Measurements from ENCODE around the gene USE1.

Gene USE1

GRCh38 chr19:17213334-17213733 is 1.8 kb upstream of the USE1 start:
- H3K4me2 ChIP-seq (ENCODE audit: low read length): no peak overlapping the region
- no peaks in the 10 kb centered on the region for H3K9me2 ChIP-seq (ENCODE audit: low read depth, low read length)
- H3K79me2 ChIP-seq (ENCODE audit: insufficient read depth, low read length): no peaks in the 10 kb centered on the region
- H3K4me1 ChIP-seq (ENCODE audit: insufficient read depth, low read length, severe bottlenecking): peaks cover 24% of the 10 kb centered on the region
- H3K36me3 ChIP-seq (ENCODE audit: insufficient read depth, low read length): peaks cover 51% of the 10 kb centered on the region
- no peak overlapping the region for H2AFZ ChIP-seq (ENCODE audit: low read length)
- no peak overlapping the region for H3K27ac ChIP-seq (ENCODE audit: low read depth, low read length, poor library complexity, severe bottlenecking)
- no peak for TF ChIP-seq CTCF (IDR thresholded peaks at IDR 0.05; ENCODE audit: low read length)
- no peak for TF ChIP-seq EZH2 (IDR thresholded peaks at IDR 0.05; ENCODE audit: borderline replicate concordance, low read length)
- no peaks in the 10 kb centered on the region for H3K27me3 ChIP-seq (ENCODE audit: insufficient read depth, low read length)
- no peak overlapping the region for H3K4me3 ChIP-seq (ENCODE audit: low read depth, low read length, poor library complexity, severe bottlenecking)
- no peaks in the 10 kb centered on the region for H3F3A ChIP-seq (ENCODE audit: insufficient read depth, low read length)
- no peaks in the 10 kb centered on the region for H4K20me1 ChIP-seq (ENCODE audit: insufficient read depth, low read length)
- no peaks in the 10 kb centered on the region for H3K9me3 ChIP-seq (ENCODE audit: low read length)
- no peak overlapping the region for H3K9ac ChIP-seq (ENCODE audit: low read length)

GRCh38 chr19:17214508-17215126 is 540 bp upstream of the USE1 start:
- Histone ChIP-seq H3K79me2 (ENCODE audit: insufficient read depth, low read length) (no peaks in the 10 kb centered on the region), H2AFZ (ENCODE audit: low read length) (no peak overlapping the region), H3F3A (ENCODE audit: insufficient read depth, low read length) (no peaks in the 10 kb centered on the region), H3K4me1 (ENCODE audit: insufficient read depth, low read length, severe bottlenecking) (peaks cover 24% of the 10 kb centered on the region), H3K27me3 (ENCODE audit: insufficient read depth, low read length) (no peaks in the 10 kb centered on the region), H3K27ac (ENCODE audit: low read depth, low read length, poor library complexity, severe bottlenecking) (peak overlapping the region; percentile 84), H3K4me3 (ENCODE audit: low read depth, low read length, poor library complexity, severe bottlenecking) (peak overlapping the region; percentile 75), H3K9me3 (ENCODE audit: low read length) (no peaks in the 10 kb centered on the region), H3K4me2 (ENCODE audit: low read length) (peak overlapping the region; percentile 93), H3K36me3 (ENCODE audit: insufficient read depth, low read length) (peaks cover 49% of the 10 kb centered on the region), H3K9me2 (ENCODE audit: low read depth, low read length) (no peaks in the 10 kb centered on the region), H4K20me1 (ENCODE audit: insufficient read depth, low read length) (no peaks in the 10 kb centered on the region), H3K9ac (ENCODE audit: low read length) (peak overlapping the region; percentile 80)
- TF ChIP-seq CTCF (IDR thresholded peaks at IDR 0.05; ENCODE audit: low read length): no peak
- no peak for TF ChIP-seq EZH2 (IDR thresholded peaks at IDR 0.05; ENCODE audit: borderline replicate concordance, low read length)

GRCh38 chr19:17216058-17216670 is 1.0 kb downstream of the USE1 start:
- H3K9me3 ChIP-seq (ENCODE audit: low read length): no peaks in the 10 kb centered on the region
- H2AFZ ChIP-seq (ENCODE audit: low read length): no peak overlapping the region
- H3F3A ChIP-seq (ENCODE audit: insufficient read depth, low read length): no peaks in the 10 kb centered on the region
- no peaks in the 10 kb centered on the region for H3K79me2 ChIP-seq (ENCODE audit: insufficient read depth, low read length)
- no peak overlapping the region; the same call in 1 of the 2 replicates for H3K9ac ChIP-seq (ENCODE audit: low read length)
- H3K36me3 ChIP-seq (ENCODE audit: insufficient read depth, low read length): peaks cover 37% of the 10 kb centered on the region
- H3K27ac ChIP-seq (ENCODE audit: low read depth, low read length, poor library complexity, severe bottlenecking): peak overlapping the region; percentile 84
- no peaks in the 10 kb centered on the region for H3K9me2 ChIP-seq (ENCODE audit: low read depth, low read length)
- no peaks in the 10 kb centered on the region for H4K20me1 ChIP-seq (ENCODE audit: insufficient read depth, low read length)
- peaks cover 14% of the 10 kb centered on the region for H3K4me1 ChIP-seq (ENCODE audit: insufficient read depth, low read length, severe bottlenecking)
- H3K4me3 ChIP-seq (ENCODE audit: low read depth, low read length, poor library complexity, severe bottlenecking): peak overlapping the region; percentile 75
- peak overlapping the region; percentile 93 for H3K4me2 ChIP-seq (ENCODE audit: low read length)
- H3K27me3 ChIP-seq (ENCODE audit: insufficient read depth, low read length): no peaks in the 10 kb centered on the region
- TF ChIP-seq EZH2 (IDR thresholded peaks at IDR 0.05; ENCODE audit: borderline replicate concordance, low read length) (no peak), CTCF (IDR thresholded peaks at IDR 0.05; ENCODE audit: low read length) (no peak)
